T-helper 2 cell treated with Interferon-gamma antibody and Interleukin-4, amounts not matched to agents 100 ng/mL and 5 ng/mL, for 36 hours (primary cell): ENCODE measurements around the gene MFSD12. TPM values are rescaled to one million over a fixed set of nuclear protein-coding genes. Genes with fewer than 3 reads are reported as not detected.

Experiments
- intact Hi-C: fragments of 100-400 bp; cut with micrococcal nuclease; formaldehyde crosslinking; loops from one replicate; pipeline ENCODE4 v1.15.1; 2023
- total RNA-seq: library from RNA; stranded (reverse); gene quantifications from 2 replicates; pipeline ENCODE4 v1.2.3, GENCODE V29; 2022

Gene MFSD12
- 66.6 and 71.2 TPM in 2 replicates for total RNA-seq

DNA sequence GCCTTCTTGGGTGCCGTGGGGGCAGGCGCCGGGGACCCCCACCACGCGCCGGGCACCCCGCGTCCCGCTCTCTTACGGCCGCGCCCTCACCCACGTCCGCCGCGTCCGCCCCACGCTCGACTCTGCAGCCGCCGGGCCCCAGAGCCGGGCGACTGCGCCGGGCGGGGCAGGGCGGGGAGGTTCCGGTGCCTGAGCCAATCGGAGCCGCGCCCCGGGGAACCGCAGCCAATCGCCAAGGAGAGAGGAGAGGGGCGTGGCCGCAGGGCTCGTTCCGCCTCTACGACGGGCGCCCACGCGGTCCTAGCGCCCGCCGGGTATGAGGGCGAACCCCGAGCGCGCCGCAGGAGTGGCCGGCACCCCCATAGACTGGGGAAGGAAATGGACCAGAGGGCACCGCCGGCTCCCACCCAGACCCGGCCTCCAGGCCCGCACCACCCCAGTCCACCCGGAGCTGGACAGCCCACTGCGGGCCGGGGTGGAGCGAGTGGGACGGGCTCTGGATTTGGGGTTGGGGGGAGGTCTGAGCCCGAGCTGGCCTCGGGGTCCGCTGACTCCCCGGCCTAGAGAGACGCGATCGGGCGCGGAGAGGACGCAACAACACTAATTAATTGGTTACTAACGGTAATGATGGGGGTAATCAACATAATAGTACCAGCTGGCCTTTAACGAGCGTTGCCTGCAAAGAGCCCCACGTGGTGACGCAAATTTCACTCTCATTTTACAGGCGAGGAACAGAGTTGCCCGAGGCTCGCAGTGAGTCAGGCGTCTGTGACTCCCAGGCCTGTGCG is at the start of gene MFSD12:
Gene MFSD12, minus strand, starts transcription at position 126 of the 788 bp plus-strand sequence. CDS start 183 bp downstream, outside the sequence.
- intact Hi-C loops: loop anchor here (1.0 to 5.0 kb wide), 3 partner anchors 15 to 69 kb away; partner anchors contain the start of genes CACTIN, FZR1 and HMG20B

DNA sequence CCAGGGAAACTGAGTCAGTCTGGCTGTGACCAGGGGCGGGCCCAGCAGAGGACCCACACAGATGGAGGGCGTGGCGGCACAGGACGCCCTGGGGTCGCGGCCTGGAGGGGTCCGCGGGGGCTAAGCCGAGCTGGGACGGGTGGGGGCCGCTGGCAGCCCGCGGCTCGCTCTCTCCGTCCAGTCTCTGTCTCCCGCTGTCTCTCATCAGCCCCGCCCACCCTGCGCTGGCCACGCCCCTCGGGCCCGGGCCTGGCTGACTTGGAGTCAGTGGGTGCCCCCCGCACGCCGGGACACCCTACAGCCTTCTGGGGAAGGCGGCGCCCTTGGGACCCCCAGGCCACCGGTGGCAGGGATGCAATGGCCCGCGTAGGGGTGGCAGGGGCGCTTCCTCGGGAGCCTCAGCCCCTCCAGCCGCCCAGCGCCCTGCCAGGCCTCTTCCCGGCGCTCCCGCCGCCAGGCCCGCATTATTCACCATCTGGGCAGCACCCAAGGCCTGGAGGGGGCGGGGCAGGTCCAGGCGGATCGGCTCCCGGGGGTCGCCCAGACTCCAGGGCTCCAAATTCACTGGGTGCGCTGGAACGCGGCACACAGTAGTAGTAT is 49.4 kb upstream of the MFSD12 start, which contains the start of gene TBXA2R:
Gene TBXA2R, minus strand, starts transcription at position 186 of the 600 bp plus-strand sequence. CDS start 6,241 bp downstream, outside the sequence.
- intact Hi-C loops: no loop called here

- intact Hi-C loops: no loop called here
These were observed 48.8 kb upstream of the MFSD12 start for GRCh38 chr19:3606174-3606689.

GRCh38 chr19:3605770-3606169 is 48.4 kb upstream of the MFSD12 start:
- intact Hi-C loops: loop anchor here (1.0 kb wide), 1 partner anchor 60 kb away; no protein-coding TSS in a partner anchor

DNA sequence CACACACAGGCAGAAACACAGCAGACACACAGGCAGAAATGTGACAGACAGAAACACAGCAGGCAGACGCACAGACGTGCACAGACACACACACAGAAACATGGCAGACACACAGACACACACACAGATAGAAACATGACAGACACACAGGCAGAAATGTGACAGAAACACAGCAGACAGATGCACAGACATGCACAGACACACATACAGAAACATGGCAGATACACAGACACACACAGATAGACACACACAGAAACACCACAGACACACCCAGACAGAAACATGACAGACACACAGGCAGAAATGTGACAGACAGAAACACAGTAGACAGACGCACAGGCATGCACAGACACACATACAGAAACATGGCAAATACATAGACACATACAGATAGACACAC is 48.0 kb upstream of the MFSD12 start:
- intact Hi-C loops: loop anchor here (1.0 kb wide), 1 partner anchor 60 kb away; no protein-coding TSS in a partner anchor

GRCh38 chr19:3604987-3605343 is 47.6 kb upstream of the MFSD12 start:
- intact Hi-C loops: loop anchor here (1.0 kb wide), 1 partner anchor 60 kb away; no protein-coding TSS in a partner anchor

DNA sequence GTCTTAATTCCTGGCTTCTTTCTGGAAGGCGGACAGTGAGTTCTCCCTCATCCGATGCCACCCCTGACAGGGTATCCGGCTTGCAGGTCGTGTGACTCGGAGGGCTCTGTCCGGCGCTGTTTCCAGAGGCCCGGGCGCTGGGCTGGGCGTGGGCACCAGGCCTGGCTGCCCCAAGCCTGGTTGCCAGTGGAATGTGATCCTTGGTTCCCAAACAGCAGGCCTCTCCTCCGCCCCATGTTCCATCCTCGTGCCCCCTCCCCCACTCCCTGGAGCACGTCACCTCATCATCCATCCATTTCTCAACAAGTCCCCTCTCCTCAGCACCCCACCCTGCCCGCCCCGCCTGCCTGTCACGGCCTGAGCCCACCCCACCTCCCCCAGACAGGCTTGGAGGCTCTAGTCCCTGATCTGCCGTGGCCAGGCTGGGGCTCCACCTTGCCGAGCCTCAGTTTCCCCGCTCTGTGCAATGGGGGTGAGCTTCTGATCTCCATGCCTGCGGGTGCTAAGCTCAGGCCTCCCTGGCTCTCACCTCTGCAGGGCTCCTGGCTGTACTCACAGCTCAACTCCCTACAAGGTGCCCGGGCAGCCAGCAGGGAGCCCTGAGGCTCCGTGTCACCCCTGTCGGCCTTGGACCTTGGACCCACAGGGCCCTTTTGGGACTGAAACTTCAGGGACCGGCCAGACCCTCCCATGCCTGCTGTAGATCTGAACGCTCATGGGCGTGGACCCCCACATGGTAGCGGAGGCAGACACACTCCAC is 47.0 kb upstream of the MFSD12 start:
- intact Hi-C loops: no loop called here

GRCh38 chr19:3603121-3603811 is 45.9 kb upstream of the MFSD12 start:
- intact Hi-C loops: no loop called here

GRCh38 chr19:3601021-3601420 is 43.6 kb upstream of the MFSD12 start:
- intact Hi-C loops: no loop called here

- intact Hi-C loops: no loop called here
These were observed 42.4 kb upstream of the MFSD12 start for GRCh38 chr19:3599776-3600187.

DNA sequence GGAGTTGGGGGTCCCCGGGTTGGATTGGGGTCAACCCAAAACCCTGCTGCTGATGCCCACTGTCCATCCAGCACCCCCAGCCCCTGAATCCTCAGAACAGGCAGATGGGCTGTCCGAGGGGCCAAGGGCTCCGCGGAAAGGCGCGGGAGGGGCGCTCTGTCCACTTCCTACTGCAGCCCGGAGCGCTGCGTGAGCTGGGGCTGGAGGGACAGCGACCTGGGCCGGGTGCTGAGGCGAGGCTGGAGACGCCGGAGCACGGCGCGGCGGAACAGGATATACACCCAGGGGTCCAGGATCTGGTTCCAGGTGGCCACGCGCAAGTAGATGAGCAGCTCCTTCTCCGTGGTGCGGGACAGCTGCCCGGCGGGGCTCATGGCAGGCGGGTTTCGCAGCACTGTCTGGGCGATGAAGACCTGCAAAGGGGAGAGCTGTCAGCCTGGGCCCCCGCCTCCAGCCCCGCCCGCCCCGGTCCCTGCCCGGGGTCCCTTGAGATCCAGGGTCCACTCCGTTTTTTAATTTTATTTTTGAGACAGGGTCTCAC is 38.2 kb upstream of the MFSD12 start:
- intact Hi-C loops: no loop called here

DNA sequence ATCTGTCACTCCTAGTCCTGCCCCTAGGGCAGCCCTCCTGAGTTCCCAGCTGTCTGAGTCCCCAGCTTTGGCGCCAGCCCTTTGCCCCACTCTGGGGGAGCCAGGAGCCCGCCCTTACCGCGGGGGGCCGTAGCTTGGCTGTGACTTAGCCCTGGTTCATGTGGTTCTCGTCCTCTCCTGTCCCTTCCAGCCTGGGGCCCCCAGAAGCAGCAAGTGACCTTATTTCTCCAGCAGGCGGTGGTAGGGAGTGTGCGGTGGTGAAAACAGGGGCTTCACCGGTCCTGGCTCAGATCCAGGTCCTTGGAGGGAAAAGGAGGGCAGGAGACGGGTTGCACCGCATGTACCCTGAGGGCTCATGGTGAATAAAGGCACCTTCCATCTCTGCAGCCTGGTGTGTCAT is 35.8 kb upstream of the MFSD12 start:
- intact Hi-C loops: no loop called here

GRCh38 chr19:3591876-3592613 is 34.7 kb upstream of the MFSD12 start:
- intact Hi-C loops: no loop called here

DNA sequence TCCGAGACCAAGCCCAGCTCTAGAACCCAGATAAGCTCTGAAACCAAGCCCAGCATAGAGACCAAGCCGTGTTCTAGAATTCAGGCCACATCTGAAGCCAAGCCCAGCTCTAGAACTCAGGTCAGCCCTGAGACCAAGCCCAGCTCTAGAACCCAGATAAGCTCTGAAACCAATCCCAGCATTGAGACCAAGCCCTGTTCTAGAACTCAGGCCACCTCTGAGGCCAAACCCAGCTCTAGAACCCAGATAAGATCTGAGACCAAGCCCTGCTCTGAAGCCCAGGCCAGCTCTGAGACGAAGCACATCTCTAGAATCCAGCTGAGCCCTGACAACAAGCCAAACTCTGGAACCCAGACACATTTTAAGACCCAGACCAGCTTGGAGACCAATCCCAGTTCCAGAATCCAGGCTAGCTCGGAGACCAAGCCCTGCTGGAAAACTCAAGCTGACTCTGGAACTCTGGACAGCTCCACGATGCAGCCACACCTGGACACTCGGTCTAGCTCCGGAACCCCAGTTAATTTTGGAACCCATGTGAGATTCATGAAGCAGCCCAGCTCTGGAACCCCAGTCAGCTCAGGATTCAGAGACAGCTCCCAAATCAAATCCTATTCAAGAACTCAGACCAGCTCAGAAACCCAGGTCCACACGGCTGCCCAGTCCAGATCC is 33.7 kb upstream of the MFSD12 start:
- intact Hi-C loops: no loop called here

DNA sequence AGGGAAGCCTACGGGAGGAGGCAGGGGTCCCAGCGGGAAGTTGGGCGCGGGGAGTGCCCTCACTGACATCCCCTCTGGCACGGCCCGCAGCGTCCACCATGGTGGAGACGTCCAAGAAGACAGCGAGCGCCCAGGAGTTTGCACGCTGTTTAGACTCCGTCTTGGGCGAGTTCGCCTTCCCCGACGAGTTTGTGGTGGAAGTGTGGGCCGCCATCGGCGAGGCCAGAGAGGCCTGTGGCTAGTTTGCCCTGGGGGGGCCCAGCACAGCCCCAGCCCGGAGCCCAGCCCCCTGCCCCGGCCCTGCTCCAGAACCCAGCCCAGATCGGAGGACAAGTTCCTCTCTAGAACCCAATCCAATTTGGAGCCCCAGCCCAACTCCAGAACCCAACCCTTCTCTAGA is 32.6 kb upstream of the MFSD12 start:
- intact Hi-C loops: no loop called here

DNA sequence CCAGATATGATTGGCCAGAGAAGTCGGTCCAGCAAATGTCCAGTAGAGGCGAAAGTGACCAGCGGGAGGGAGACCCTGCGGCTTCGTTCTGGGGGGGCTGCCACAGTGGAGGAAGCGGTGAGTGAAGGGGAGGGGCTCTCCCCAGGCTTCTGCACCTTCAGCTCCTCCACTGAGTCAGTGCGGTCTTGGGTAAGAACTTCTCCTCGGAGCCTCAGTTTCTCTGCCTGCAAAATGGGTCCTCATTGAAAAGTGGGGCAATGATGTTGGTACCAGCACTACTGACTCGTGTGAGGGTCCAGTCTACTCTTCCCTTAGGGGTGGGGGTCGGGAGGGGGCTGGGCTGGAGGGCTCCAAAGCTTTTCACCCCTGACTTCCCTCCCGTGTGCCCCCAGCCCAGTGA is 32.1 kb upstream of the MFSD12 start:
- intact Hi-C loops: no loop called here

DNA sequence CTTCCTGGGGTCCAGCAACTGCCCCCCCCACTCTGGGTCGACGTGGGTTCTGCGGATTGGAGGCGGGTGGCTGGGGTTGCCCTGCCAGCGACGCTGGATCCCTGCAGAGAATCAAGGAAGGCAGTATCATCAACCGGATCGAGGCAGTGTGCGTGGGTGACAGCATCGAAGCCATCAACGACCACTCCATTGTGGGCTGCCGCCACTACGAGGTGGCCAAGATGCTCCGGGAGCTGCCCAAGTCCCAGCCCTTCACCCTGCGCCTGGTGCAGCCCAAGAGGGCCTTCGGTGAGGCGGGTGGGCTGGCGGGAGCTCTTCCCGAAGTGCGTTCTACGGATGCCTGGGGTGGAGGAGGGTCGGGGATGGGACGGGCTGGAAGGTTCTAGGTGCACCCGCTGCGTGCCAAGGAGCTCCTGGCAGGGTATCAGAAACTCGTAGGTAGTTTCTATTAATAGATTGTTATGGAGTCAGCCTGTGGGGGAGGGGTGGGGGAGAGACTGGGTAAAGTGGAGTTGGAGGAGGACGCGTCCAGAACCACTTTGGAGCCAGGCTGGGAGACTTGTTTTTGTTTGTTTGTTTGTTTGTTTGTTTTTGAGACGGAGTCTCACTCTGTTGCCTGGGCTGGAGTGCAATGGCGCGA is 29.4 kb upstream of the MFSD12 start:
- intact Hi-C loops: no loop called here

DNA sequence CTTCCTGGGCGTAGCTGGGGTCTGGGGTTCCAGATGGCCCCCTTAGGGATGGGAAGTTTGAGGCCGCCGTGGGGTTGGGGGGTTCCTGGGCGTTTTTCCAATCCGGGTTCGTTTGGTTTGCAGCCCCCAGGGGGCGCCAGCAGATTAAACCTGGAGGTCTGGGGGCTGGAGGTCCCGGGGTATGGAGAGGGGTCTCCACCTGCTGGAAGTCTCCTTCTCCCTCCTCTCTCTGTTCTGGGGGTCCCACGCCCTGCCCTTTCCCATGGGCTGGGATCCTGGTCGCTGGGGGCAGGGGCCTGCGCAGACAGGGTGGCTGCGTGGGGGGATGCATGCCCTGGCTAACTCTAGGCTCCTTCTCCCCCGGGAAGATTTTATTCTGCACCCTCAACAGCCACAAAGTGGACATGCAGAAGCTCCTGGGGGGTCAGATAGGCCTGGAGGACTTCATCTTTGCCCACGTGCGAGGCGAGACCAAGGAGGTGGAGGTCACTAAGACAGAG is 28.8 kb upstream of the MFSD12 start:
- intact Hi-C loops: no loop called here
